ENCODE measurements around the gene RTL10.

Gene RTL10

DNA sequence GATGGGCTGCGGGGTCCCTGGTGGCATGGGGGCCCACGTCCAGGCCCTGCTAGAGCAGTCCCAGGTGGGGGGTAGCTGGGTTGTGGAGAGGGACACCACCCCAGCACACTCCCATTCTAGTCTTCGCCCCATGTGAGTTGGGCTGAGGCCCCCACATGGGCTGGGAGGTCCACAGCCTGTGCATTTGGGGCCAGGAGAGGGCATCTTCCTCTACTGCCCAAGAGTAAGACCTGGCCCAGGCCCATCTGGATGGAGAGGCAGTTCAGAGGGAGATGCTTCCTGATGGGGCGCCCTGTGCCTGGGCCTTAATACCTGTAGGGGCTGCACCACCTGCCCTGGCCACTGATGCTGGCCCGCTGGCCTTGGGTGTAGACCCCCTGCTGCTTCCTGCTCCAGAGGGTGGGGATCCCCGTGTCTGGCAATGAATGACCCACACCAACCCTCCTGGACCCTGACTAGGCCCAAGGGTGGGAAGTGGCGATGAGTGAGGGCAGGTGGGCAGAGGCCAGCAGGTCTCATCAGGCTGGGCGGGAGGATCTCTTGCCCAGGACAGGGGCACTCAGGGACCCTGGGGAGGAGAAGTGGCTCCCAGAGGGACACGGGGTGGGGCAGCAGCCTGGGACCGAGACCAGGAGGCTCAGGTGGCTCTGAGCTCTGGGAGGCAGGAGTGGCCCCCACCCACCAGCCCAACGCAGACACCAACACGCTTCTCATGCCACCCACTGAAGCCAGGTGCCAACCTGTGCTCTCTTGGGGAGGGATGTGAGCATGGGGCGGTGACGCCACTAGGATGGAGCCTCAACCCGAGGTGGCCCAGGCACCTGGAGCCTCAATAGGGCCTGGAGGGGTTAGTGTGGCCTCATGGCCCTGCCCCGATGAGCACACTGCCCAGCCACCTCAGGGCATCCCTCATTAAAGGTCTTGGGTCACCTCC is 17.4 kb upstream of the RTL10 start:
- DNase-seq (ENCODE audit: low read depth), result no peak
- TF ChIP-seq, protein P1, sequence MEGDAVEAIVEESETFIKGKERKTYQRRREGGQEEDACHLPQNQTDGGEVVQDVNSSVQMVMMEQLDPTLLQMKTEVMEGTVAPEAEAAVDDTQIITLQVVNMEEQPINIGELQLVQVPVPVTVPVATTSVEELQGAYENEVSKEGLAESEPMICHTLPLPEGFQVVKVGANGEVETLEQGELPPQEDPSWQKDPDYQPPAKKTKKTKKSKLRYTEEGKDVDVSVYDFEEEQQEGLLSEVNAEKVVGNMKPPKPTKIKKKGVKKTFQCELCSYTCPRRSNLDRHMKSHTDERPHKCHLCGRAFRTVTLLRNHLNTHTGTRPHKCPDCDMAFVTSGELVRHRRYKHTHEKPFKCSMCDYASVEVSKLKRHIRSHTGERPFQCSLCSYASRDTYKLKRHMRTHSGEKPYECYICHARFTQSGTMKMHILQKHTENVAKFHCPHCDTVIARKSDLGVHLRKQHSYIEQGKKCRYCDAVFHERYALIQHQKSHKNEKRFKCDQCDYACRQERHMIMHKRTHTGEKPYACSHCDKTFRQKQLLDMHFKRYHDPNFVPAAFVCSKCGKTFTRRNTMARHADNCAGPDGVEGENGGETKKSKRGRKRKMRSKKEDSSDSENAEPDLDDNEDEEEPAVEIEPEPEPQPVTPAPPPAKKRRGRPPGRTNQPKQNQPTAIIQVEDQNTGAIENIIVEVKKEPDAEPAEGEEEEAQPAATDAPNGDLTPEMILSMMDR (IDR thresholded peaks at IDR 0.05; ENCODE audit: low read depth, low read length), result no peak
- TF ChIP-seq POLR2A (IDR thresholded peaks at IDR 0.05; ENCODE audit: extremely low read depth, insufficient read length) (no peak), MYC (IDR thresholded peaks at IDR 0.05; ENCODE audit: low read depth, low read length) (no peak)
- TF ChIP-seq, protein P2, sequence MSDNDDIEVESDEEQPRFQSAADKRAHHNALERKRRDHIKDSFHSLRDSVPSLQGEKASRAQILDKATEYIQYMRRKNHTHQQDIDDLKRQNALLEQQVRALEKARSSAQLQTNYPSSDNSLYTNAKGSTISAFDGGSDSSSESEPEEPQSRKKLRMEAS (IDR thresholded peaks at IDR 0.05; ENCODE audit: low read depth, low read length), result no peak
- no peak overlapping the region for H3K4me3 ChIP-seq (ENCODE audit: low read depth, low read length)

DNA sequence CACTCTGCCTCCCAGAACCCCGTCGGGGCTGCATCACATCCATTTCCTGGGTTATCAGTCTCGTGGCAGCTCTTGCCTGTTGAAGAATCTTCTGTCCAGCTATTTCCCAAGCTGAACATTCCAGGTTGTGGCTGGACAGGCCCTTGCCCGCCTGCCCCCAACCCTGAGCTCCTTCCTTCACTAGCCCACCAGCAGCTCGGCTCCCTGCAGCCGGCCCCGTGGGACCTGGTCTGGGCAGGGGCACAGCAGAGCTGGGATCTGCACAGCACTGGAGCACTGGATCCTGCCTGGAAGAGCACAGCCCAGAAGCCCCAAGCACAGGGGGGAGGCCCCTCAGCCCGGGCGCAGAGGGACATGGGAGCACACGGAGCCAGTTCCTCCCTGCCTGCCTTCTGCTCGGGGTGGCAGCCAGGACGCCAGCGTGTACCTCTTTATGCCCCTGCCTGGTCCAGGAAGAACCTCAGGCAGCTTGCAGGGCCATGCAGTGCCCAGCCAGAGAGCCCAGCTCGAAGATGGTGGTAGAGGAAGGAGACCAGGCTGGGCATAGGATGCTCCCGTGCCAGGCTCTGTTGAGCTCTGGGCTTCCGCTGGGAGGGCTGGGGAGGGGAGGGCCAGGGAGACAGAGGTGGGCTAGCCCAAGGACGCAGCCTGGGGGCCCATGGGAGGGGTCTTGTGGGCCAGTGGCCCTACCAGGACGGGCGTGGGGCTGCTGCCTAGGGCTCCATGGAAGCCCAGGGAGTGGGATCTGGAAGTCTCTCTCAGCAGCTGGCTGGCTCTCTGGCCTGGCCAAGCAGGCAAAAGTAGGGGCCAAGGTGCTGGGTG is 16.6 kb upstream of the RTL10 start:
- DNase-seq (ENCODE audit: low read depth), result no peak
- TF ChIP-seq, protein P2 (IDR thresholded peaks at IDR 0.05; ENCODE audit: low read depth, low read length), result no peak
- H3K4me3 ChIP-seq (ENCODE audit: low read depth, low read length), result no peak overlapping the region

DNA sequence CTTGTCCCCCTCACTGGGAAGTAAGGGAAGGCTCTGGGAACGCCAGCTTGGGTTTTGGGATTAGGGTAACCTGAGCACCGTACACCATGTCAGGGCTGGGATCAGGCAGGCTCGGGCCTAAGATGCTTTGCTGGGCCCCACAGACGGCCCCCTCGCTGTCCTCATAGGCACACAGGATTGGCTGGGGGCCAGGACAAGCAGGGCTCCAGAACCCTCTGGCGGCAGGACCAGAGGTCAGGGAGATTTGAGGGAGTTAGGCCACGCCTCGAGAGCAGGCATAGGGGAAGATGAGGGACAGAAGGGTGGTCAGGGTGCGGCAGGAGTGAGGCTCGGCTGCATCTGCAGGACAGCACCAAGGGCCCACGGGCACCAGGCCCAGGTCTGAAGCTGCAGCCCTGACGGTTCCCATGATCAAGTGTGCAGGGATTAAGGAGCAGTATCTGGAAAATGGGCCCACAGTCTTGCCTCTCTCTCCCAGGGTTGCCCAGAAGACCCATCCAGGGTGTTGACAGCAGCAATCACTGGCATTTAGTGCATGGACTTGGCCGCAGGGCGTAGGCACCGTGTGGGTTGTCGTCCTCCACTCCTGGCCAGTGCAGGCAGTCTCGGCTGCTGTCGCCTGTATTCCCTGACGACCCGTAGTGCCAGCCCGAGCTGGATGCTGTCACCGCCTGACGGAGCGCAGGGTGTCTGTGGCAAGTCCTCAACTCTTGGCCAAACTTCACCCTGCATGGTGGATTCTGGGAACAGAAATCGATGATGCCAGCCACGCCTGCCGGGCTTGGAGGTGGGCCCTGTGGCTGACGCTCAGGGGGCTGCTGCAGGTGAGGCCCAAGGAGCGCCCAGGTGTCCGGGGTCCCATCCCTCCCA is 15.7 kb upstream of the RTL10 start:
- no peak overlapping the region for H3K4me3 ChIP-seq (ENCODE audit: low read depth, low read length)
- no peak for TF ChIP-seq MYC (IDR thresholded peaks at IDR 0.05; ENCODE audit: low read depth, low read length)
- TF ChIP-seq, protein P2 (IDR thresholded peaks at IDR 0.05; ENCODE audit: low read depth, low read length), result no peak
- TF ChIP-seq POLR2A (IDR thresholded peaks at IDR 0.05; ENCODE audit: extremely low read depth, insufficient read length), result no peak
- TF ChIP-seq, protein P1 (IDR thresholded peaks at IDR 0.05; ENCODE audit: low read depth, low read length), result no peak
- no peak for DNase-seq (ENCODE audit: low read depth)

DNA sequence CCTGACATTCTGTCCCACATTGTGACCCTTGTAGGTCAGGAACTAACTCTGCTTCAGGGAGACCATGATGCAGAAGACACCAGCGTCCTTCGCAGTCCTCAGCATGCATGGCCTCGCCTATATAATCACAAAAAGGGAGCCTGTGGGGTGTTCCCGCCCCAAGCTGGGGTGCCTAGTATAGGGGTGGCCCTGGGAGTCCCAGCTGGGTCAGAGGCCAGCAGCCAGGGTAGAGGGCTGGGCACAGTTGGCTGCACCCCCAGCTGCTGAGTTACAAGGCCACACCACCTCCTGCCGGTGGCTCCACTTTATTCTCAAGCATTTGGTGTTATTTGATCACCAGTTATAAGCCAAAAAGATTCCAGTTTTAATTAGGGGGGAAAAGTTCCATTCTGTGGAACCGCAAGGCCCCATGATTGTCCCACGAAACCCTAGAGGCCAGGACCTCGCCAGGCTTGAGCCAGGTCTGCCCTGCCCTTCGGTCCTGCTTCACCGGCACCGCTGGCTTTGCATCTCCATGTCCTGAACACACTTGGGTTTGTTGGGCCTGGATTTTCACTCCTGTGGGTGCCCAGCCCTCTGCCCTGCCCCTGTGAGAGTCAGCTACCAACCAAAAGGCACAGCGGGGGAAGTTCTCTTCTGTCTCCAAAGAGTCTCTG is 15.0 kb upstream of the RTL10 start:
- TF ChIP-seq MYC (IDR thresholded peaks at IDR 0.05; ENCODE audit: low read depth, low read length) (no peak), POLR2A (IDR thresholded peaks at IDR 0.05; ENCODE audit: extremely low read depth, insufficient read length) (no peak)
- TF ChIP-seq, protein P1 (IDR thresholded peaks at IDR 0.05; ENCODE audit: low read depth, low read length), result no peak
- TF ChIP-seq, protein P2 (IDR thresholded peaks at IDR 0.05; ENCODE audit: low read depth, low read length), result no peak
- no peak overlapping the region for H3K4me3 ChIP-seq (ENCODE audit: low read depth, low read length)
- no peak for DNase-seq (ENCODE audit: low read depth)

DNA sequence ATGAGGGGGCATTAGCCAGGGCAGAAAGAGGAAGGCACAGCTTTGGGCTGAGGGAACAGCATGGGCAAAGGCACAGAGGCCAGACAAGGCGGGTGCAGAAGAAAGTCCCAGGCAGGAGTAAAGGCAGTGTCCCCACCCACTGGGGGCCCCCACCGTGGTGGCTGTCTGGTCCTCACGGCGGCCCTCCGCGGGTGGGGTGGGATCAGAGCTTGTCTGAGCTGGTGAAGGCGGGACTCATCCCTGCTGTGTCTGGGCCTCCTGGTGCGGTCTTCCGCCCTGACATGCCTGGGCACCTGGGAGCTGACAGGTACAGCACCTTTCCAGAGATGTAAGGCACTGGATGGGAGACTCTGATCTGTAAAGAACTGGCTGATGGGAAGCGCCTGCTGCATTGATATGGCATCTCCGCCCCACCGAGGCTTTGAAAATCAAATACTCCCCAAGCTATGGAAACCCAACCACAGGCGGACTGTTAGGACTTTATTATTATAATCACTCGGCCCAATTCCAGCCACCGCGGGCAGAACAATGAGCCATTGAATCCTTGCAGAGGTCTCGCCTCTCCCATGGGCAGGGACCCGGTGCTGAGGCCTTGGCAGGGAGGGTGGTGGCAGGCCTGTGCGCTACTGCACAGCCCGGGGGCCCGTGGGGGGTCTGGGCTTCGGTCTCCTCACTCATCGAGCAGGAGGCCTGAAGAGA is 14.2 kb upstream of the RTL10 start:
- no peak for DNase-seq (ENCODE audit: low read depth)
- TF ChIP-seq, protein P1 (IDR thresholded peaks at IDR 0.05; ENCODE audit: low read depth, low read length), result no peak
- TF ChIP-seq, protein P2 (IDR thresholded peaks at IDR 0.05; ENCODE audit: low read depth, low read length), result no peak
- TF ChIP-seq POLR2A (IDR thresholded peaks at IDR 0.05; ENCODE audit: extremely low read depth, insufficient read length) (no peak), MYC (IDR thresholded peaks at IDR 0.05; ENCODE audit: low read depth, low read length) (no peak)
- H3K4me3 ChIP-seq (ENCODE audit: low read depth, low read length), result no peak overlapping the region

Data from NB4 (cell line).